ENCODE measurements around the gene ENG.

Gene ENG

DNA sequence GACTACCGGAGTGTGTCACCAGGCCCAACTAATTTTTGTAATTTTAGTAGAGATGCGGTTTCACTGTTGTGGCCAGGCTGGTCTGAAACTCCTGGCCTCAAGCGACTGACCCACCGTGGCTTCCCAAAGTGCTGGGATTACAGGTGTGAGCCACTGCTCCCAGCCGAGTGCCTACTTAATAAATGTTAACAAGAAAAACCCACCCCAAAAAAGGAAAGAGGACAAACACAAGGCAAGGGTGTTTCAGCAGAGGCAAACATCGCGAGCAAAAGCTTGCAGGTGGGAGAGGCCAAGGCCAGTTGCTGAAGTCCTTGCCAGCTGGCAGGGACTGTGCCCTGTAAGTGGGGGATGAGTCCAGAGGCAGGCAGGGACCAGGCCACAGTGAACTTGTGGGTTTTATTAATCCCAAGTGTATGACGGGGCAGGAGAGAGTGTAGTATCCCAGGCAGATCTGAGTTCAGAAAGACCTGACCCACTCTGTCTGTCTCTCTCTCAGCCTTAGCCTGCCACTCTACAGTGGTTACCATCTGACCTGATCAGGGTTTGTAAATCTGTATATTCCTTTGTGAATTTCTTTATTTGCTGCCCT is 58.1 kb downstream of the ENG start:
- no peak for DNase-seq (ENCODE audit: extremely low read depth, low read depth)
- H3K4me3 ChIP-seq (replicated peaks; ENCODE audit: low read depth, low read length): no peak overlapping the region
- TF ChIP-seq, protein P1, sequence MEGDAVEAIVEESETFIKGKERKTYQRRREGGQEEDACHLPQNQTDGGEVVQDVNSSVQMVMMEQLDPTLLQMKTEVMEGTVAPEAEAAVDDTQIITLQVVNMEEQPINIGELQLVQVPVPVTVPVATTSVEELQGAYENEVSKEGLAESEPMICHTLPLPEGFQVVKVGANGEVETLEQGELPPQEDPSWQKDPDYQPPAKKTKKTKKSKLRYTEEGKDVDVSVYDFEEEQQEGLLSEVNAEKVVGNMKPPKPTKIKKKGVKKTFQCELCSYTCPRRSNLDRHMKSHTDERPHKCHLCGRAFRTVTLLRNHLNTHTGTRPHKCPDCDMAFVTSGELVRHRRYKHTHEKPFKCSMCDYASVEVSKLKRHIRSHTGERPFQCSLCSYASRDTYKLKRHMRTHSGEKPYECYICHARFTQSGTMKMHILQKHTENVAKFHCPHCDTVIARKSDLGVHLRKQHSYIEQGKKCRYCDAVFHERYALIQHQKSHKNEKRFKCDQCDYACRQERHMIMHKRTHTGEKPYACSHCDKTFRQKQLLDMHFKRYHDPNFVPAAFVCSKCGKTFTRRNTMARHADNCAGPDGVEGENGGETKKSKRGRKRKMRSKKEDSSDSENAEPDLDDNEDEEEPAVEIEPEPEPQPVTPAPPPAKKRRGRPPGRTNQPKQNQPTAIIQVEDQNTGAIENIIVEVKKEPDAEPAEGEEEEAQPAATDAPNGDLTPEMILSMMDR (IDR thresholded peaks at IDR 0.05; ENCODE audit: low read depth, low read length, missing control alignments): no peak

DNA sequence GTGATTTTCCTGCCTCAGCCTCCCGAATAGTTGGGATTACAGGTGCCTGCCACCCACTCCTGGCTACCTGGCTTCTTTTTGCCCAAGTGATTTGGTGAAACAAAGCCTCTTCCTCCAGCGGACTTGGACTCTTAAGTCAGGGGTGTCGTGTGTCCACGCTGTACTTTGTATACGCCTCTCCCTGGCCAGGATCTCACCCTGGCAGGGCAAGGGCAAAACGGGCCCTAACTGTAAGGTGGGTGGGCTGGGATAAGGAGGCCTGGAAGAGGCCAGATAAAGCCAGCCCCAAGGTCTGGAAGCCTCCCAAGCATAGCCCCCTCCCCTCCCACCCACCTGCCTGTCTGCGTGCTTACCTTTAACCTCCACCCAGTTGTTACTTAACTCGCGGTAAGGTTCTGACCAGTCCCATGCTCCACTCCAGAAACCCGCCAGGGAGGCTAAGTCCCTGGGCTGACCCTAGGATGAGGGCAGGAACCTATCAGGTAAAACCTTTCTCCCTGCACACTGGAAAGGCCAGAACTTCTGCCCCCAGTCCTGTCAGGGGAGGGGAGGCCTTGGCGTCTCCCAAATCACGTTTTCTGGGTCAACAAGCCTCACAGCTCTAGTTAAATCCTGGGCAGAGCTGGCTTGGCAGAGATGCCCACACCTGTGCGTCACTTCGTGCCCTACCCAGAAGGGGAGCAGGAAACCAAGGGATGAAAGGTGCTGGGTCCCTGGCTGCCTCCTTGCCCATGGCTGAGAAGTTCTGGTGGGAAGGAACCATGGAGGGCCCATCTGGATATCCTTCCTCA is 60.3 kb downstream of the ENG start:
- no peak for DNase-seq (ENCODE audit: extremely low read depth, low read depth)
- no peak overlapping the region for H3K4me3 ChIP-seq (replicated peaks; ENCODE audit: low read depth, low read length)
- TF ChIP-seq, protein P1 (IDR thresholded peaks at IDR 0.05; ENCODE audit: low read depth, low read length, missing control alignments): no peak

DNA sequence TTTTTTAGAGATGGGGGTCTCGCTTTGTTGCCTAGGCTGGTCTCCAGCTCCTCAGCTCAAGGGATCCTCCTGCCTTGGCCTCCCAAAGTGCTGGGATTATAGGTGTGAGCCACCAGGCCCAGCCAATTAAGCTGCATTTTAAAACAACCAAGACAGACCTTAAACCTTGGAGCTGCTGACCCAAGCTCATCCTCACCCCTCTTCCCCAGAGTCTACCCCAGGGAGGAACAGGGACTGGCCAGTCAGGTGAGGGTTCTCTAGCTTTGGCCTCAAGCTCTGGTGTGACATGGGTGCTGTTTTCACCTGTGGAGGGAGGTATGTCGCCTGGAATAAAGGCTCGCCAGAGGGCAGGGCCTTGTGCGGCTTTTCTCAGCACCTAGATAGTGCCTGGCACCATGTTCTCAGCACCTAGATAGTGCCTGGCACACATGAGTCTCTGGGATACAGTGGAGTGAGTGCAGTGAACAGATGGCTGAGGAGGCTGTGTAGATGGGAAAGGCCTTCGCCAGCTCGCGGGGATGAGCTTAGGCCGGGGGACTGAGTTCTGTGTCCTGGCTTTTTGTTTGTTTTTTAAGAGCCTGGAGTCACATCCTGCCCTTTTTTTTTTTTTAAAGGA is 61.3 kb downstream of the ENG start:
- TF ChIP-seq, protein P1 (IDR thresholded peaks at IDR 0.05; ENCODE audit: low read depth, low read length, missing control alignments): no peak
- DNase-seq (ENCODE audit: extremely low read depth, low read depth): no peak
- no peak overlapping the region for H3K4me3 ChIP-seq (replicated peaks; ENCODE audit: low read depth, low read length)

DNA sequence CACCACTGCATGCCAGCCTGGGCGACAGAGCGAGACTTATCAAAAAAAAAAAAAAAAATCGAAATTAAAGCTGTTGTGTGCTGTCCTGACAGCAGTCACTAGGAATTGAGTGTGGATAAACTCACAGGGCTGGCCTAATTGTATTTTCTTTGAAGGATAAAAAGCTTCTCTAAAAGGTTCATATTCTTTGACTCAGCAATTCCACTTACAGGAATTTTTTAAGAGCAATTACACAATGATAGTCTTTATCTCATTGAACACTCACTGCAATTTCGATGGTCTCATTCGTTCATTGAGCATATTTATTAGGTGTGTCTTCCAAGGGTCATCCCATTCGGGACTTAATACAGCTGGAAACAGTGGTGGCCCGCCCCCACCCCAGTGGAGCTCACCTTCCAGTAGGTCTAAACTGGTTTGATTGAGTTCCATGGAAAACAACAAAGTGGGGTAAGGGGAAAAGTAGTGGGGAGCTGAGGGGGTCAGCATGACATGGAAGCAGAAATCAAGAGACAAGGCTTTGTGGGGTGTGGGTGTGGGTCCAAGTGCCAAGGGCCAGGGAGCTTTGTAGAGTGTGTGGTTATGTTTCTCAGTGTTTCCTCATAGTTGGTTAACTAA is 61.9 kb downstream of the ENG start:
- DNase-seq (ENCODE audit: extremely low read depth, low read depth): no peak
- TF ChIP-seq, protein P1 (IDR thresholded peaks at IDR 0.05; ENCODE audit: low read depth, low read length, missing control alignments): no peak
- H3K4me3 ChIP-seq (replicated peaks; ENCODE audit: low read depth, low read length): no peak overlapping the region

DNA sequence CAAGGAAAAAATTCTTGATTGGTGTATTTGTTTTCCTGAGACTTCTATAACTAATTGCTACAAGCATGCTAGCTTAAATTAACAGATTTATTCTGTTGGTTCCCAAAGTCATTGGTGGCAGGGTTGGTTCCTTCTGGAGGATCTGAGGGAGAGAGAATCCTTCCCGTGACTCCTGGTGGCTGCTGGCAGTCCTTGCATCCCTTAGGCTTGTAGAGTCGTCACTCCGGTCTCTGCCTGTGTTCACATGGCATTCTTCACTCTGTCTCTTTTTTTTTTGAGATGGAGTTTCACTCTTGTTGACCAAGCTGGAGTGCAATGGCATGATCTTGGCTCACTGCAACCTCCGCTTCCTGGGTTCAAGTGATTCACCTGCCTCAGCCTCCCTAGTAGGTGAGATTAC is 63.4 kb downstream of the ENG start:
- no peak for DNase-seq (ENCODE audit: extremely low read depth, low read depth)
- no peak overlapping the region for H3K4me3 ChIP-seq (replicated peaks; ENCODE audit: low read depth, low read length)
- TF ChIP-seq, protein P1 (IDR thresholded peaks at IDR 0.05; ENCODE audit: low read depth, low read length, missing control alignments): no peak

DNA sequence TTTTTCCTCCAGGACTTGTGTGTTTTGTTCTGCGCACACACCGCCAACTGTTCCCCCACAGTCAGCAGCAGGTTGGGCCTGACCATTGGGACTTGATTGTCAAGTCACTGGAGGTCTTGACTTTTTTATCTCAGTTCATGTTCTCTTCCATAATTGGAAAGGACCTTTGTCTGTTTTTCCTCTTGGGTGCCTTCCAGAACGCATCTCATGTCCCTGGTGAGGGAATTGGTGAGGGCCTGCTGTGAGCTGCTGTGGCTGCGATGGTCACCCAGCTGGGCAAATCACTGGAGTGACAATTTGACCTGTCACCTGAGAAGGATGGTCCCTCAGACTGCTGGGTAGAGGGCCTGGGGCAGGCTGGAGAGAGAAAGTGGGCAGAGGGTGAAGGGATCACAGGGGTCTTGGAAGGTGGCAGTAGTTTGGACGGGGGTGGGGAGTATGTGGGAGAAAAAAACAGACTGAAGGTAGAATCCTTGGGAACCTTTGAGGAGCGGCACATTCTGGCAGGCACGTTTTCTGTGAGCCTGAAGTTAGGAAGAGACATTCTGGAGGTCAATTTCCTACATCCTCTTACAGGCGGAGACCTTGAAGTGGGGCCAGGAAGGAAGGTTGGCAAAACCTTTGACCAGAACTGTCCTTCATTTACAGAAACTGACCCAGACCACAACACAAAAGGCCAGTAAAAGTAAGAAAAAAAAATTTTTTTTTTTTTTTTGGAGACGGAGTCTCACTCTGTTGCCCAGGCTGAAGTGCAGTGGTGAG is 64.2 kb downstream of the ENG start:
- no peak for DNase-seq (ENCODE audit: extremely low read depth, low read depth)
- H3K4me3 ChIP-seq (replicated peaks; ENCODE audit: low read depth, low read length): no peak overlapping the region
- TF ChIP-seq, protein P1 (IDR thresholded peaks at IDR 0.05; ENCODE audit: low read depth, low read length, missing control alignments): no peak
